GM10266 (cell line): ENCODE results near the gene PRDX5.
"Not testable (repeated sequence)": the region's sequence is repeated elsewhere in the genome, so short reads cannot be mapped to it uniquely, and the experiment has no call there.

Experiments used
- DNase-seq: peaks from one replicate; pipeline ENCODE4 v3.0.0; 2012; ENCODE audit errors: extremely low spot score
- TF ChIP-seq, protein P1 (sequence below): IDR thresholded peaks from 2 replicates; pipeline ENCODE4 v1.5.1; 2012; ENCODE audit warnings: mild to moderate bottlenecking, low read depth; ENCODE audit not compliant: control insufficient read depth, insufficient read depth; ENCODE audit errors: missing control alignments

Gene PRDX5

GRCh38 chr11:64318766-64319761 is 1.1 kb downstream of the PRDX5 start:
- no peak for DNase-seq
- TF ChIP-seq, protein P1, sequence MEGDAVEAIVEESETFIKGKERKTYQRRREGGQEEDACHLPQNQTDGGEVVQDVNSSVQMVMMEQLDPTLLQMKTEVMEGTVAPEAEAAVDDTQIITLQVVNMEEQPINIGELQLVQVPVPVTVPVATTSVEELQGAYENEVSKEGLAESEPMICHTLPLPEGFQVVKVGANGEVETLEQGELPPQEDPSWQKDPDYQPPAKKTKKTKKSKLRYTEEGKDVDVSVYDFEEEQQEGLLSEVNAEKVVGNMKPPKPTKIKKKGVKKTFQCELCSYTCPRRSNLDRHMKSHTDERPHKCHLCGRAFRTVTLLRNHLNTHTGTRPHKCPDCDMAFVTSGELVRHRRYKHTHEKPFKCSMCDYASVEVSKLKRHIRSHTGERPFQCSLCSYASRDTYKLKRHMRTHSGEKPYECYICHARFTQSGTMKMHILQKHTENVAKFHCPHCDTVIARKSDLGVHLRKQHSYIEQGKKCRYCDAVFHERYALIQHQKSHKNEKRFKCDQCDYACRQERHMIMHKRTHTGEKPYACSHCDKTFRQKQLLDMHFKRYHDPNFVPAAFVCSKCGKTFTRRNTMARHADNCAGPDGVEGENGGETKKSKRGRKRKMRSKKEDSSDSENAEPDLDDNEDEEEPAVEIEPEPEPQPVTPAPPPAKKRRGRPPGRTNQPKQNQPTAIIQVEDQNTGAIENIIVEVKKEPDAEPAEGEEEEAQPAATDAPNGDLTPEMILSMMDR = no peak

- no peak for DNase-seq
- TF ChIP-seq, protein P1 = no peak
These were observed 2.6 kb downstream of the PRDX5 start for GRCh38 chr11:64320556-64320955.

DNA sequence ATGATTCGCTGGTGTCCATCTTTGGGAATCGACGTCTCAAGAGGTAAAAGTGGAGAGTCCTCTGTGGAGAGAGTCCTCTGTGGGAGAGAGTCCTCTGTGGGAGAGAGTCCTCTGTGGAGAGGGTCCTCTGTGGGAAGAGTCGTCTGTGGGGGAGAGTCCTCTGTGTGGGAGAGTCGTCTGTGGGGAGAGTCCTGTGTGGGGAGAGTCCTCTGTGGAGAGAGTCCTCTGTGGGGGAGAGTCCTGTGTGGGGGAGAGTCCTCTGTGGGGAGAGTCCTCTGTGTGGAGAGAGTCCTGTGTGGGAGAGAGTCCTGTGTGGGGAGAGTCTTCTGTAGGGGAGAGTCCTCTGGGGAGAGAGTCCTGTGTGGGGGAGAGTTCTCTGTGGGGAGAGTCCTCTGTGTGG is 3.1 kb downstream of the PRDX5 start:
- TF ChIP-seq, protein P1 = no peak
- no peak for DNase-seq

GRCh38 chr11:64321533-64321932 is 3.6 kb downstream of the PRDX5 start:
- TF ChIP-seq, protein P1 = no peak
- DNase-seq = no peak

GRCh38 chr11:64322925-64323260 is 5.0 kb downstream of the PRDX5 start:
- TF ChIP-seq, protein P1 = no peak
- no peak for DNase-seq

DNA sequence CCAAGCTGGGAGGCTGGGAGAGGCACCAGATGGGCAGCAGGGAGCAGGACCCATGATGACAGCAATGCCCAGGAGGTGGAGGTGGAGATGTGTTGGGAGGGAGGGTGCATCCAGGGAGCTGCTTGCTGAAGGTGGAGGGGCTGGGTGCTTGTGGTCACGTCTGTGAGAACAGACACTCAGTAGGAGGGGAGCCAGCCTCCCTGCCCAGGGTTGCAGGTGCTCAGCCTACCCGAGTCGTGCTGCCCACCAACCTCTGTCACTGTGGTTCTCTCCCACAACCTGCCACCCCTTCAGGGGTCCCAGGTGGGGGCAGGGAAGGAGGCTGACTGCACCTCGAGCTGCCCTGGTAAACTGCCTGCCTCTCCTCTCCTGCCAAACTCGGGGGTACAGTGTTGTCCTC is 5.5 kb downstream of the PRDX5 start:
- DNase-seq = no peak
- TF ChIP-seq, protein P1 = no peak

- not testable (repeated sequence) for DNase-seq
These were observed 6.1 kb downstream of the PRDX5 start for GRCh38 chr11:64323984-64324383.
